Liver (tissue), 9 donors: ENCODE data around the gene ACTL10. TPM values are rescaled to one million over a fixed set of nuclear protein-coding genes. Genes with fewer than 3 reads are reported as not detected.
A peak's percentile ranks its signal among the peaks of the same experiment; 100 is the strongest.

Experiments
- DNase-seq: peaks from one replicate; pipeline ENCODE4 v3.0.0-alpha.2; 2017; ENCODE audit warnings: low spot score
- H3K27ac ChIP-seq, 2 donors: one replicate each; pipeline ENCODE4 v1.7.0; 2013; ENCODE audit warnings: inconsistent platforms in 2 of 2, low read length in 2 of 2, control low read depth in 1 of 2, low read depth in 1 of 2, mild to moderate bottlenecking in 1 of 2
- H3K27me3 ChIP-seq, 4 donors: one replicate each; pipeline versions ENCODE4 v1.6.1 to v1.7.0; 2013; ENCODE audit warnings: low read length in 3 of 4, inconsistent platforms in 1 of 4, mild to moderate bottlenecking in 1 of 4, moderate library complexity in 1 of 4; ENCODE audit not compliant: control insufficient read depth in 4 of 4, insufficient read depth in 4 of 4
- H3K36me3 ChIP-seq, 4 donors: one replicate each; pipeline versions ENCODE4 v1.6.1 to v1.7.0; 2013; ENCODE audit warnings: low read length in 3 of 4, mild to moderate bottlenecking in 3 of 4, low read depth in 1 of 4, moderate library complexity in 1 of 4; ENCODE audit not compliant: control insufficient read depth in 4 of 4, insufficient read depth in 3 of 4
- H3K4me1 ChIP-seq, 4 donors: one replicate each; pipeline versions ENCODE4 v1.6.1 to v1.7.0; 2013; ENCODE audit warnings: low read length in 3 of 4, mild to moderate bottlenecking in 3 of 4, moderate library complexity in 1 of 4; ENCODE audit not compliant: control insufficient read depth in 4 of 4, insufficient read depth in 4 of 4
- H3K4me3 ChIP-seq, 3 donors: one replicate each; pipeline versions ENCODE4 v1.6.1 to v1.7.0; 2013; ENCODE audit warnings: low read length in 3 of 3, control low read depth in 1 of 3, low read depth in 1 of 3, mild to moderate bottlenecking in 1 of 3
- H3K9ac ChIP-seq, 2 donors: one replicate each; pipeline ENCODE4 v1.7.0; 2013; ENCODE audit warnings: low read length in 2 of 2, mild to moderate bottlenecking in 2 of 2, moderate library complexity in 2 of 2, control low read depth in 1 of 2, low read depth in 1 of 2
- H3K9me3 ChIP-seq, 4 donors: one replicate each; pipeline versions ENCODE4 v1.6.1 to v1.7.0; 2013; ENCODE audit warnings: low read length in 3 of 4; ENCODE audit not compliant: control insufficient read depth in 4 of 4
- ATF3 ChIP-seq: IDR thresholded peaks from 2 replicates; pipeline ENCODE4 v1.6.1; 2016; ENCODE audit warnings: antibody characterized with exemption
- CTCF ChIP-seq: fragments of 150-350 bp; IDR thresholded peaks from 2 replicates; pipeline ENCODE4 v1.5.1; 2017; ENCODE audit warnings: improper control_type of control experiment, low read depth, low read length; ENCODE audit not compliant: missing input control
- FOXA2 ChIP-seq: IDR thresholded peaks from 2 replicates; pipeline ENCODE4 v1.6.1; 2016; ENCODE audit warnings: antibody characterized with exemption
- GABPA ChIP-seq, 2 donors: IDR thresholded peaks in 1 of 2; conservative IDR thresholded peaks in 1 of 2; 2 replicates each; pipeline ENCODE4 v1.6.1; 2016; ENCODE audit warnings: antibody characterized with exemption in 2 of 2, mild to moderate bottlenecking in 1 of 2, moderate library complexity in 1 of 2
- HNF4A ChIP-seq, 2 donors: conservative IDR thresholded peaks; 2 replicates each; pipeline ENCODE4 v1.6.1; 2016; ENCODE audit warnings: antibody characterized with exemption in 2 of 2, mild to moderate bottlenecking in 2 of 2
- HNF4G ChIP-seq: IDR thresholded peaks from 2 replicates; pipeline ENCODE4 v1.6.1; 2016; ENCODE audit warnings: antibody characterized with exemption
- JUND ChIP-seq, 2 donors: IDR thresholded peaks; 2 replicates each; pipeline ENCODE4 v1.6.1; 2016; ENCODE audit warnings: antibody characterized with exemption in 2 of 2
- NR2F2 ChIP-seq: IDR thresholded peaks from 2 replicates; pipeline ENCODE4 v1.6.1; 2016; ENCODE audit warnings: antibody characterized with exemption
- RAD21 ChIP-seq, 2 donors: IDR thresholded peaks; 2 replicates each; pipeline ENCODE4 v1.6.1; 2016; ENCODE audit warnings: antibody characterized with exemption in 2 of 2, mild to moderate bottlenecking in 2 of 2
- REST ChIP-seq: IDR thresholded peaks from 2 replicates; pipeline ENCODE4 v1.6.1; 2016; ENCODE audit warnings: antibody characterized with exemption, mild to moderate bottlenecking
- RXRA ChIP-seq, 2 donors: IDR thresholded peaks; 2 replicates each; pipeline ENCODE4 v1.6.1; 2017 to 2018; ENCODE audit warnings: antibody characterized with exemption in 2 of 2, mild to moderate bottlenecking in 1 of 2
- SP1 ChIP-seq: IDR thresholded peaks from 2 replicates; pipeline ENCODE4 v1.6.1; 2018; ENCODE audit warnings: antibody characterized with exemption, mild to moderate bottlenecking
- YY1 ChIP-seq: IDR thresholded peaks from 2 replicates; pipeline ENCODE4 v1.6.1; 2016; ENCODE audit warnings: antibody characterized with exemption, mild to moderate bottlenecking
- WGBS: extraction: QIAGEN DNeasy Blood & Tissue Kit; methylation state at CpG from one replicate; pipeline ENCODE4 v1.1.7; 2013; 5-methylcytosine and 5-hydroxymethylcytosine counted together
- polyA plus RNA-seq, 2 donors: library from polyadenylated mRNA; stranded (reverse) in 1 of 2; unstranded in 1 of 2; fragments of 200-250 nt in 1 of 2; fragments of >200 nt in 1 of 2; fragmentation: Nextera tagmentation in 1 of 2; extraction: Ambion mirVana in 1 of 2; gene quantifications; one replicate each; pipeline versions ENCODE4 v1.2.1 to v1.2.3, GENCODE V29; 2013 to 2015
- total RNA-seq, 2 donors: library from RNA; depleted of rRNA; stranded (reverse); fragments of >200 nt; gene quantifications; one replicate each; pipeline ENCODE4 v1.2.3, GENCODE V29; 2014
- TF ChIP-seq, protein P1 (sequence below): IDR thresholded peaks from 2 replicates; pipeline ENCODE4 v1.6.1; 2016; ENCODE audit warnings: antibody characterized with exemption
- donor health status: healthy.
- donor health status: healthy.
- donor health status: healthy.
- donor health status: healthy.
- donor health status: healthy.

The ACTL10 gene
- total and polyA plus RNA-seq, 4 donors = 0.10 to 0.50 (median 0.35) TPM

DNA sequence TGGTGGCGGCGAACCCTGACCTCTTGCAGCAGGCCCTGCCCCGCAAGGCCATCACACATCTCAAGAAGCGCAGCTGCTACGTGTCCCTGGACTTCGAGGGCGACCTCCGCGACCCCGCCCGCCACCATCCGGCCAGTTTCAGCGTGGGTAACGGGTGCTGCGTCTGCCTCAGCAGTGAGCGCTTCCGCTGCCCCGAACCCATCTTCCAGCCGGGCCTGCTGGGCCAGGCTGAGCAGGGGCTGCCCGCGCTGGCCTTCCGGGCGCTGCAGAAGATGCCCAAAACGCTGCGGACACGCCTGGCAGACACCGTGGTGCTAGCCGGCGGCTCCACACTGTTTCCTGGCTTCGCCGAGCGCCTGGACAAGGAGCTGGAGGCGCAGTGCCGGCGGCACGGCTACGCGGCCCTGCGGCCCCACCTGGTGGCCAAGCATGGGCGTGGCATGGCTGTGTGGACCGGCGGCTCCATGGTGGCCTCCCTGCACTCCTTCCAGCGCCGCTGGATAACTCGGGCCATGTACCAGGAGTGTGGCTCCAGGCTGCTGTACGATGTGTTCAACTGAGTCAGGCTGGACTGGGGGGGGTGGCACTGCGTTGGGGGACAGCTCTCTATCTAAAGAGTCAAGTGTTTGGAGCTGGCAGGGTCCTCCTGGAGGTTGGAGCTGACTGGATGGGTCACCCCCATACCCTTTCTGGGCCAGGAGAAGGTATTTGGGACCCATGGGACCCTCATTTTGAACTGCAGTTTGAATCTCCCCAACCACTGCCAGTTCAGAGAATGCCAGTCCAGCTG, 1.1 kb downstream of the ACTL10 start:
- peak overlapping the region; percentile 70 to 75 for H3K27ac ChIP-seq
- no peak overlapping the region for H3K9ac ChIP-seq
- DNase-seq = peak; percentile 81
- TF ChIP-seq SP1 = peak; percentile 10
- peak; percentile 85 for TF ChIP-seq CTCF
- TF ChIP-seq YY1 = peak; percentile 42
- no peak for TF ChIP-seq HNF4A (conservative IDR thresholded peaks at IDR 0.05)
- no peak for TF ChIP-seq RXRA (IDR thresholded peaks at IDR 0.05)
- no peak for TF ChIP-seq FOXA2
- TF ChIP-seq RAD21 (IDR thresholded peaks at IDR 0.05) = peak; percentile 83 to 95
- TF ChIP-seq NR2F2 = no peak
- H3K9me3 ChIP-seq = no peaks in the 10 kb centered on the region
- H3K27me3 ChIP-seq = no peaks in the 10 kb centered on the region
- H3K4me1 ChIP-seq = peaks cover 3 to 49% (median 20%) of the 10 kb centered on the region in 4 donors
- WGBS = 32% methylated on average over 47 of the region's 47 CpGs
- peaks cover 0 to 4% (median 0%) of the 10 kb centered on the region in 4 donors for H3K36me3 ChIP-seq
- H3K4me3 ChIP-seq = peak overlapping the region; percentile 49 to 64 (median 56)

- whole genome bisulfite sequencing = 83% methylated on average over 13 of the region's 13 CpGs
- H3K27ac ChIP-seq = no peak overlapping the region
- no peaks in the 10 kb centered on the region for H3K9me3 ChIP-seq
- TF ChIP-seq HNF4A (conservative IDR thresholded peaks at IDR 0.05) (no peak), GABPA (IDR thresholded peaks at IDR 0.05 in 1 of 2, conservative IDR thresholded peaks at IDR 0.05 in 1 of 2) (no peak), REST (no peak), SP1 (no peak), ATF3 (no peak), JUND (IDR thresholded peaks at IDR 0.05) (no peak), CTCF (no peak), NR2F2 (no peak), HNF4G (no peak)
- TF ChIP-seq, protein P1, sequence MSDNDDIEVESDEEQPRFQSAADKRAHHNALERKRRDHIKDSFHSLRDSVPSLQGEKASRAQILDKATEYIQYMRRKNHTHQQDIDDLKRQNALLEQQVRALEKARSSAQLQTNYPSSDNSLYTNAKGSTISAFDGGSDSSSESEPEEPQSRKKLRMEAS = no peak
- no peak overlapping the region for H3K9ac ChIP-seq
- peaks cover 7 to 49% (median 21%) of the 10 kb centered on the region in 4 donors for H3K4me1 ChIP-seq
- H3K36me3 ChIP-seq = peaks cover 0 to 4% (median 0%) of the 10 kb centered on the region in 4 donors
- H3K4me3 ChIP-seq = no peak overlapping the region
- no peak for DNase-seq
- H3K27me3 ChIP-seq = no peaks in the 10 kb centered on the region
Measured at GRCh38 chr20:33668466-33669155, 1.9 kb downstream of the ACTL10 start.
